Measurements from ENCODE around the gene ZNF169. TPM values are rescaled to one million over a fixed set of nuclear protein-coding genes. Genes with fewer than 3 reads are reported as not detected.

Gene ZNF169
- total and polyA plus RNA-seq, 2 donors from 2014 or later, result 1.6 to 7.9 TPM

Other genes starting within 250 kb of the ZNF169 start
- 8.7 TPM for gene PTPDC1, start 174.8 kb upstream of the ZNF169 start, total RNA-seq
- 2.8 TPM for gene PTPDC1, start 174.8 kb upstream of the ZNF169 start, polyA plus RNA-seq (ENCODE audit: insufficient read depth, low read depth, low replicate concordance)
- not detected for gene NUTM2F, start 69.3 kb downstream of the ZNF169 start, total RNA-seq
- gene NUTM2F, start 69.3 kb downstream of the ZNF169 start, polyA plus RNA-seq (ENCODE audit: insufficient read depth, low read depth, low replicate concordance), result not detected